AG09319 (cell line): ENCODE results near the gene ZSWIM7.
A peak's percentile ranks its signal among the peaks of the same experiment; 100 is the strongest.

Source experiments
- DNase-seq: peaks from one replicate; pipeline ENCODE4 v3.0.0-alpha.2; 2010; ENCODE audit warnings: low read depth; ENCODE audit errors: extremely low read depth
- CTCF ChIP-seq: IDR thresholded peaks from 2 replicates; pipeline ENCODE4 v1.5.1; 2011; ENCODE audit warnings: low read depth, mild to moderate bottlenecking, inconsistent platforms, low read length, moderate library complexity

Gene ZSWIM7, protein sequence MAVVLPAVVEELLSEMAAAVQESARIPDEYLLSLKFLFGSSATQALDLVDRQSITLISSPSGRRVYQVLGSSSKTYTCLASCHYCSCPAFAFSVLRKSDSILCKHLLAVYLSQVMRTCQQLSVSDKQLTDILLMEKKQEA

DNA sequence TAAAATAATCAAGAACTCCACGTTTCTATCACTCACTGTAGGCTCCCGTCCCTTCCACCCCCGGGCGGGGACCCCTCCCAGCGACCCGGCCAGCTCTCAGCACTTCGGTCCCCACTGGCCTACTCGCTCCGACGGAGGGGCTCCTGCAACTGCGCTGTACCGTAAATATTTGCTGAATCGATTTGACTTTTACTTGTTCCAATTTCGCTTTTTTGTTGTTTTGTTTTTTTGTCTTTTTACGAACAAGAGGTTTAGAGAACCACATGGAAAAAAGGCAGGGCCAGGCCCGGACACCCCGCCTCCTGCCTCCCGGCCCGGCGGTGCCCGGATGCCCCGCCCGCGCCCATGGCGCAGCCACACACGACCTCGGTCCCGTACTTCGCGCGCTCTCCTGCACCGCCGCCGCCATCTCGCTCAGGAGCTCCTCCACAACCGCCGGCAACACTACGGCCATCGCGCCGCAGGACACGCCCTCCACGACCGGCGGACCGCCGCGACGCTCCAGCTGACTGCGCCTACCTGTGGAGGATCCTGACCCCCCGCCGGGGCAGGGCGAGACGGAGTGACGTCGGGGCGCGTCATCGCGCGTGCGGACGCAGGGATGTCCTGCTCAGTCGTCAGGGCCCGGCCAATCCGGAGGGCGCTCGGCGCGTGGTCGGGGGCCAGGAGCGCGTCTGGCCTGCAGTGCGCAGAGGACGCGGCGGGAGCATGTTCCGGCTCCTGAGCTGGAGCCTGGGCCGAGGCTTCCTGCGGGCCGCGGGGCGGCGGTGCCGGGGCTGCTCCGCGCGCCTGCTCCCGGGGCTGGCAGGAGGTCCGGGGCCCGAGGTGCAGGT lies at the start of gene ZSWIM7, which contains the start of gene TTC19:
Gene ZSWIM7 (minus strand): TSS at position 564 of the 833 bp plus-strand sequence. CDS start 110 bp downstream, at position 454.
Gene TTC19 (plus strand): TSS at position 684 of the 833 bp plus-strand sequence. CDS start 25 bp downstream, at position 709.
- TF ChIP-seq CTCF: no peak
- peak; percentile 78 for DNase-seq

DNA sequence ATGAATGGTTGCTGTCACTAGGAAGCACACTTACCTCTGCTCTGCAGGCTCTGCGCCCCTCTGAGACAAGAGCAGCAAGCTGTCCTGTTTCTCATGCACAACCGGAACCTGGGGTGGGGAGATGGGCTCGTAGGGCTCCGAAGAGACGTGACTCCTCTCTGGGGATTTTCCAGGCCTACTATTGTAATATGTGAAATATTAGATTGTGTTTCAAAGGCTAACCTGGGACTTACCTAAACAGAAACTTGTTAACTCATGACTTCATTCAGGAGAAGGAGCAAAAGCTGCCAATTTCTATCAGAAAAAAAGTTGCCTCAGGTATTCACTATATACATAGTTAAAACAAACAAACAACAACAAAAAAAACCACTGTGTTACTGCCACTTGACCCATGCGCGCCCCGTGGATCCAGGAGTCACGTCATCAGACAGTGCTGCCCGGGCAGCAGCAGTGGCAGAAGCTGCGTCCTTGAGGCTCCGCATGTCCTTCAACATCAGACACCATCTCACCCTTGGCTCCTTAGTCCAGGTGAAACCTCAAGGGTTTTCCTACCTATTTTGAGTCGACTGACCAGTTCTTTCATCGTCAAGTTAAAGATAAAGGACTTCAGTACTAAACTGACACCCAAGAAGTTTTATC lies 49.4 kb upstream of the ZSWIM7 start:
- no peak for TF ChIP-seq CTCF
- DNase-seq: no peak

- no peak for TF ChIP-seq CTCF
- no peak for DNase-seq
Observed at GRCh38 chr17:16046966-16047365, 47.5 kb upstream of the ZSWIM7 start.

GRCh38 chr17:16044487-16044886 lies 45.0 kb upstream of the ZSWIM7 start:
- no peak for TF ChIP-seq CTCF
- DNase-seq: no peak

DNA sequence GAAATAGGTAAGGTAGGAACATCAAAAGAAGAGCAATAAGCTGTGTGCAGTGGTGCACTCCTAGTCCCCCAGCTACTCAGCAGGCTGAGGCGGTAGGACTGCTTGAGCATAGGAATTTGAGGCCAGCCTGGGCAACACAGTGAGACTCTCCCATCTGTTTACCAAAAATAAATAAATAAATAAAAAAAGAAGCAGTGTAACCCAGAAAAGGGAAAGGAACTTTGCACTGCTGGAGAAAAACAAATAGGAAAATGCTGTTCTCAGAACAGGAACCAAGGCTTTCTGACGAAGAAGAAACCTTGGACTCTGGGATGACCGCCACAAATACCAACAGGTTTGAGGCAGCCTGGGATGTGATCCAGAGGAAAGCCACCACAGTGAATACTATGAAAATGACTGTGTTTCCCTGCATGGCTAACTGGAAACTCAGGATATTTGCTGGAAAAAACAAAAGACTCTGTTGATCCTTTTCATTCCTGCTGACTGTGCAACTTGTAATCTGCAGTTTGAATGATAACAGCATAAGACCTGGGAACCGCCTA lies 41.3 kb upstream of the ZSWIM7 start:
- no peak for TF ChIP-seq CTCF
- peak; percentile 35 for DNase-seq

DNA sequence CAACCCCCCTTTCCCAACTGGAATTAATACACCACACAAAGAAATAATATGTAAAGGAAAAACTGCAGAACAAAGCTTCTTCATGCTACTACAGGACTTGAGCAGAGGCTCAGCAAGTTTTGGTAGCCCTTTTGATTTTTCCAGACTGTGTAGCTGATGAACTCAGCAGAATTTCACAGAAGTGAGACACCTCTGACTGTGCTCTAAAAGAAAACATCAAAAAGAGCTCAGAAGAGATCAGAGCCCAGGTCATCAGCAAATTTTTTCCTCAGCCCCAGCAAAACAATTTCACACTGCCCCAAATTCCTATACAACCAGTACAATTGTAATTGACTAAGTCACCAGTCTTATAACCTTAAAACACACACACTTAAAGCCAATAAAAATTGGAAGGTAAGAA lies 38.1 kb upstream of the ZSWIM7 start:
- DNase-seq: no peak

More for the DNA sequence above, 38.1 kb upstream of the ZSWIM7 start:
- TF ChIP-seq CTCF: no peak
